Right ventricle myocardium inferior (tissue), 1 donor: ENCODE results near the gene PFDN1. TPM values are rescaled to one million over a fixed set of nuclear protein-coding genes. Genes with fewer than 3 reads are reported as not detected.

Experiments used
- ATAC-seq: fragments of 200-7000 bp; cut with Tn5 transposase; one replicate; pipeline ENCODE4 v1.9.1; 2020; ENCODE audit warnings: mild to moderate bottlenecking, moderate library complexity
- DNase-seq: peaks from one replicate; pipeline ENCODE4 v3.0.0; 2021; ENCODE audit errors: missing footprints
- intact Hi-C: fragments of 100-400 bp; cut with DNase I; formaldehyde crosslinking; loops from one replicate; pipeline ENCODE4 v1.11.0; 2022
- total RNA-seq: library from RNA; stranded (reverse); fragmentation: NEBNext Ultra II Directional; extraction: Animal tissue kit (Norgen Biotek cat#: 25700); gene quantifications from one replicate; pipeline ENCODE4 v1.2.1, GENCODE V29; 2021
- donor health status: DM: no; HTN: yes; CAD: no; lungs with severe emphysema.

Gene PFDN1
- total RNA-seq, 1 donor from 2014 or later: 80.6 TPM

DNA sequence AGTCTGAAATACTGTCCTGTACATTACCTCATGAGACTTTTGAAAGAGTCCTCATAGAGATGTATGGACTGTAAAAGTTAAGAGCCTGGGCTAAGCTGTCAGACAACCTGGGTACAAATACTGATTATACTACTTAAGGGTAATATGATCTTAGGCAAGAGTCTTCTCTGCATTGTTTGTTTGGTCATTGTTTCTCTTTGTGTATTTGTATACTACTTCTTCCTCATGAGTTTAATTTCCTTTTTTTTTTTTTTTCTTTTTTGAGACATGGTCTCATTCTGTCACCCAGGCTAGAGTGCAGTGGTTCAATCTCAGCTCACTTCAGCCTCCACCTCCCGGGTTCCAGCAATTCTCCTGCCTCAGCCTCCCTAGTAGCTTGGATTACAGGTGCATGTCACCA lies 2.6 kb upstream of the PFDN1 start:
- ATAC-seq (no peak), DNase-seq (no peak)
- intact Hi-C loops: no loop called here

DNA sequence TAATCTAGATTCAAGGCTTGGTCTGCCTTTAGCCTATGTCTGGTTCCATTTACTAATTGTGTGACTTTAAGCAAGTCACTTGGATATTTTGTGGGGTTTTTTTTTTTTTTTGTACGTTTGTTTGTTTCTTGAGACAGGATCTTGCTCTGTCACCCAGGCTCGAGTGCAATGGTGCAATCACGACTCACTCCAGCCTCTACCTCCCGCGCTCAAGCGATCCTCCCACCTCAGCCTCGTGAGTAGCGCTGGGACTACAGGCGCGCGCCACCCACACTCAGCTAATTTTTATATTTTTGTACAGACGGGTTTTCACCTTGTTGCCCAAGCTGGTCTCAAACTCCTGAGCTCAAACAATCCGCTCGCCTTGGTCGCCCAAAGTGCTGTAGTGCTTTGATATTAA lies 1.1 kb upstream of the PFDN1 start:
- DNase-seq: no peak
- intact Hi-C loops: loop anchor here (5.0 kb wide), 2 partner anchors 43 to 62 kb away; partner anchors contain the start of gene HBEGF
- ATAC-seq: no peak

DNA sequence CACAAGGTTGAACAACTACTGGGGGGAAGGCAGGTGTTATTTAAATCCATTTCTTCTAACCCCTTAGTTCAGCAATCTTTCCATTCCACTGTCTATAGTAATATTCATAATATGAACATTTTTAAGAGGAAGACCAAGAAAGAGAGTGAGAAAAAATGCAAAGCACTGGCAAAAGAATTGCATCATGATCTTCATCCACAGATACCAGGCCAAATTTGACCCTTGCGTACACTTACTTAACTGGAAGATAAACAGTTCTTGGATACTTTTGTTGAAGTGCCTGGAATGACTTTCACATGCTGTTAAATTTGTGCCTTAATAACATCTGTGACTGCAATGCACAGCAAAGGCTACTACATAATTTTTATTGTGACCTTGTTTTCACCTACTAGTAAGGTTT lies 1.8 kb downstream of the PFDN1 start:
- ATAC-seq (no peak), DNase-seq (no peak)
- intact Hi-C loops: loop anchor here (5.0 kb wide), 2 partner anchors 46 to 59 kb away; partner anchors contain the start of gene HBEGF

DNA sequence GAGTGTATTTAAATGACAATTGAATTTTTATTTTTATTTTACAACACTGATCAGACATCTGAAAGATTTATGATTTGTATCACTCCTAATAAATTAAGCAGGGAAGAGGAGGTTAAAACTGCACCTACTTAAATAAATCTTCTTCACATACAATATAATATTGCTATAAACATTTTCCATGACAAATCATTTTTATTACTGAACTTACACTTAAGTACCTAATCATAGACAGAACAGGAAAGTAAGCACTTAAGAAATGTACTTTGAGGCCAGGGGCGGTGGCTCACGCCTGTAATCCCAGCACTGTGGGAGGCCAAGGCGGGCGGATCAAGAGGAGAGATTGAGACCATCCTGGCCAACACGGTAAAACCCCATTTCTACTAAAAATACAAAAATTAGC lies 3.8 kb downstream of the PFDN1 start:
- no peak for DNase-seq
- no peak for ATAC-seq
- intact Hi-C loops: no loop called here

GRCh38 chr5:140298183-140298601 lies 4.7 kb downstream of the PFDN1 start:
- ATAC-seq: no peak
- intact Hi-C loops: no loop called here
- DNase-seq: no peak

DNA sequence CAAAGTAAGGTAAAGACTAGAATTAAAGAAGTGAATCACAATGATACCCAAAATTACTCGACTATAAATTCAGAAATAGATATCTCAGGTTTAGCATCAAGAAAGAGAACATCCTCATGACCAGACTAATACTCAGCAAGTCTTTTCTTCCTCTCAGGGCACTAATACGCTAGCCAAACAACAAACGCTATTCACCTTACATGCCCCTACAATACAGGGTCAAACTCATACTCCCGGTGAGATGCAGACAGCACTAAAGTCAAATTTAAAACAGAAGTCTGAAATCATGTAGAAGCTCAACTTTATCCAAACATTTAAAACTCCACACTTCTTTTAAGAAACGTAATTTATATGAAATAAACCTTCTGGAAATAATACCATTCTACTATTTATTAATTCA lies 5.6 kb downstream of the PFDN1 start:
- intact Hi-C loops: no loop called here
- ATAC-seq (no peak), DNase-seq (no peak)

GRCh38 chr5:140296289-140296688 lies 6.6 kb downstream of the PFDN1 start:
- ATAC-seq: no peak
- intact Hi-C loops: no loop called here
- no peak for DNase-seq

GRCh38 chr5:140295414-140295813 lies 7.5 kb downstream of the PFDN1 start:
- intact Hi-C loops: no loop called here
- DNase-seq (no peak), ATAC-seq (peak; percentile 67)

DNA sequence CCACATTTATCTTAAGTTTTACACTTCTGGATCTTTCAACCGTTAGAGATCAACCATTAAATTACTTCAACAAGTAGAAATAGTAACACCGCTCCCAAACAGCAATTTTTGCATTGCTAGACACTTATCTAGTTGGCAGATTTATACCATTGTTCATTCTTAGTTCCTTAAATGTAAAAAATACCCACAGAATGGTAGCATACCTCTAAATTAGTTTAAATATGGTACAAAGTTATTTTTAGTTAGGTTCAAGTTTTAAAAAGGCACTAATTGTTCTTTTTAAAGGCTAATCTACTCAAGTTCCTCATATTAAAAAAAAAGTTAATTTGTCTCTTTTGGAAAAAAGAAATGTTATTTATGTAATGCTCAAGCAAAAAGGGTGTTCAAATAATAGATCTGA lies 8.1 kb downstream of the PFDN1 start:
- ATAC-seq: no peak
- intact Hi-C loops: no loop called here
- DNase-seq: no peak

DNA sequence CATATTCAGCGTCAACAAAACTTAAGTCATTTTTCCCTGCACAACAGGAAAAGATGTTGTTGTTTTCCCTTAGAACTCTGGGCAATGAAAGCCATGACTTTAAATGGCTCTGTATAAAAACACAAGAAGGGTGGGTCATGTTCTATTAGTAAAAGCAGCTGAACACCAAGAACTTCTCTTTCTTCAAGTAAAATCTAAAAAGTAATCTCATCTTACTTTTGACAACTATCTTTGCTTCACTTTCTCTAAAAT lies 9.1 kb downstream of the PFDN1 start:
- DNase-seq (no peak), ATAC-seq (no peak)
- intact Hi-C loops: no loop called here

- intact Hi-C loops: no loop called here
- no peak for DNase-seq
- ATAC-seq: peak; percentile 50
Measured at GRCh38 chr5:140293091-140293848, 9.6 kb downstream of the PFDN1 start.

GRCh38 chr5:140292212-140293036 lies 10.5 kb downstream of the PFDN1 start:
- DNase-seq (no peak), ATAC-seq (peak; percentile 40)
- intact Hi-C loops: no loop called here

DNA sequence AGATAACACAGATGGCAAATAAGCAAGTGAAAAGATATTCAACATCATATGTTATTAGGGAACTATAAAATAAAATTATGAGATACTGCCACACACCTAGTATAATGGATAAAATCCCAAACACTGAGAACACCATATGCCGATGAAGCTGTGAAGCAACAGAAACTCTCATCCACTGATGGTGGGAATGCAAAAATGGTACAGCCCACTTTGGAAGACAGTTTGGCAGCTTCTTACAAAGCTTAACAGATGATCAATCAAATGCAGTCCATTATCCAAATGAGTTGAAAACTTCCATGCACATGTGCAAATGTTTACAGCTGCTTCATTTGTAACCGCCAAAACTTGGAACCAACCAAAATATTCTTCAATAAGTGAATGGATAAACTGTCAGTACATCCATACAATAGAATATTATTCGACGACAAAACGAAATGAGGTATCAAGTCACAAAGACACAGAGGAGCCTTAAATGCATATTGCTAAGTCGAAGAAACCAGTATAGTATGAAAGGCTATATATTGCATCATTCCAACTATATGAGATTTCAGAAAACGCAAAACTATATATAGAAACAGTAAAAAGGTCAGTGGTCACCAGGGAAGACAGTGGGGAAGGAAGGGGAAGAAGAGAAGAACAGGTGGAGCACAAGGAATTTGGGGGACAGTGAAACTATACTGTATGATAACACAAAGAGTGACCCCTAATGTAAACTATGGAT lies 14.9 kb downstream of the PFDN1 start:
- DNase-seq (no peak), ATAC-seq (no peak)
- intact Hi-C loops: no loop called here

GRCh38 chr5:140286424-140286823 lies 16.5 kb downstream of the PFDN1 start:
- intact Hi-C loops: no loop called here
- DNase-seq: no peak
- no peak for ATAC-seq

DNA sequence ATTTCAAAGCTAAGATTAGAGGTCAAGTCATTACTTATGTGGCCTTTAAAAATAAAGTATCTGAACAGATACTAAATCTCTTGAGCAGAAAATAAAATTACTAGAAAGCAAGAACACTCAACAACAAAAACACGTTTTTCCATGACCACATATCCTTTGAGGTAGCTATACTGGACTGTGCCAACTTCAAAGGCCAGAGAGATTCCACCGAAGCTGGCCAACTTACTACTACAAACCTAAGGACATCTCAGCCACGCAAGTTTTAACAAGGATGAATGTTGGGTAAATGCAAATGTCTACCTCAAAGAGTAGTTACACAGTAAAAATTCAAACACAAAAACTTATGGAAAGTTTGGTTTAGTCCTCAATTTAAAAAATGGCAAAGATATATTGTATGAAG lies 18.9 kb downstream of the PFDN1 start:
- intact Hi-C loops: no loop called here
- ATAC-seq: no peak
- no peak for DNase-seq

DNA sequence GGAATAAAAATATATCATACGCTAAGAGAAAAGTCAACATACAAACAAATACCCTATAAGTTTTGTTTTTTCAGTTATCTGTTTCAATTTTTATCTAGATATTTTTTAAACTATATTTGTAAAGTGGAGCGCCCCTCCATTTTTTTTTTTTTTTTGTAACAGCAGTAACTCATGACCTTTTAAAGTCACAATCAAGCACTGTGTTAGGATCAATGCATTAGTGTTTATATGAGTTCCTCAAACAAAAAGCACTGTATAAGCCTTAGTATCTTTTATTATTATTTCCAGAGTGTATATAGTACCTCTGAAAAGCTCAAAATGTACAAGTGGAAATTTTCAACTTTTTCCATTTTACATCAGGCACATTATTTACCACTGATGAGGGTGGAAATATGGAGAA lies 20.6 kb downstream of the PFDN1 start:
- DNase-seq: no peak
- intact Hi-C loops: no loop called here
- ATAC-seq: no peak

DNA sequence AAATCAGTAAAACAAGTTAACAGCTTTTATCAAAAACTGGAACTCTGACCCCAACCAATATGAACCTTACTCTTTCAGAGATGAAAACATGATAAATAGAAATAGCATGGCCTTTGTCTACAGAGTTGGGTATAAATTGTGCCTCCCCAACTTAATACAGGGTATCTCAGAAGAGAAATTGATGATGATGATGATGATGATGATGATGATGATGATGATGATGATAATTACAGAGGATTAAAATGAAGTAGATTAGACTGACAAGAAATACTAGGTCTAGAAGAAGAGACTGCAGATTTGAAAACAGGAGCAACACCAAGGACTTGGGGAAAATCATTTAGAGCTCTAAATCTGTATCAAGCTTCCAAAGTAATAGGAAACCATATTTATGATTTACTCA lies 27.1 kb downstream of the PFDN1 start:
- DNase-seq (no peak), ATAC-seq (no peak)
- intact Hi-C loops: no loop called here

DNA sequence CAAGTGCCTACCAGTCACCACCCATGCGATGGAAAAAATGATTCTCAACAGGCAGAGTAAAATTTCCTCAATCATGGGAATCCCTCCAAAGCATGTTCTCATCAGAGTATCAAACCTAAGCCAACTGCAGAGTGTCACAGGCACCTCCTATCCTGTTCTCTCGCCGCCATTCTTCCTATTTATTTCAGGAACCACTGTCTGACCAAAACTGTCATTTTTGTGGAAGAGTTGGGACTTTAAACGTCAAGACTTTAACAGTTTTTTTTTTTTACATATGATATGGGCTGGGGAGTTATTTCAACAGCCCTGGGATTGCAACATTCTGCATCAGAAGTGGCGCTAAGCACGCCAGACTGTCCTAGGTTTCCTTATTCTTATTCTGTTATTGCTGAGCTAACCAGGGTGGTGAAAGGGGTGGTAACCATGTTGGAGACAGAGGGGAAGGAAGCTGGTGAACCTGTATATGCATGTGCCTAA lies 29.5 kb downstream of the PFDN1 start:
- intact Hi-C loops: no loop called here
- ATAC-seq: peak; percentile 80
- no peak for DNase-seq

DNA sequence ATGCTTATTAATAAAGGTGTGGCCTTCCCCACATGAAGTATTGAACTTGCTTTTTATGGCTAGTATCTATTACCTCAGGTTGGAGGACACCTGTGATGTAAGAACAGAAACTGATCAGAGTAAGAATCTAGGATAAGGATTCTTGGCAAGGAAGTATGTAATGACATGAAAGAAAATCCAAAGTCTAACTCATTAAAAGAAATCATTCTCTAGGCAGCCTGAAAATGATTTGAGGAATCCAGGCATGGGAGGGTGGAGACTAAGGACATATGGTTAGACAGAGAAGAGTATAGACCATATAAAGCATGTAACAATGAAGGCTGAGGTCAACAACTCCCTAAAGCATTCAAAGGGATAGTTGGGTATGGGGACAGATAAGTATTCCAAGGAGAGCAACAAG lies 32.9 kb downstream of the PFDN1 start:
- intact Hi-C loops: no loop called here
- DNase-seq (no peak), ATAC-seq (no peak)

GRCh38 chr5:140267559-140268018 lies 35.3 kb downstream of the PFDN1 start:
- no peak for DNase-seq
- intact Hi-C loops: no loop called here
- peak; percentile 57 for ATAC-seq
